Neural progenitor cell (in vitro differentiated cells): ENCODE measurements around the gene QRICH1. TPM values are rescaled to one million over a fixed set of nuclear protein-coding genes. Genes with fewer than 3 reads are reported as not detected.

Source experiments
- DNase-seq: peaks from one replicate; pipeline ENCODE4 v3.0.0-alpha.2; 2016; ENCODE audit warnings: low spot score
- H2AFZ ChIP-seq: fragments of 200-600 bp; sonication (generic); replicated peaks from 2 replicates; pipeline ENCODE4 v1.6.1; 2016; ENCODE audit warnings: antibody characterized with exemption
- H3F3A ChIP-seq: fragments of 200-600 bp; sonication (generic); 2 replicates; pipeline ENCODE4 v1.6.1; 2016; ENCODE audit warnings: antibody characterized with exemption, low read depth
- H3K27ac ChIP-seq: fragments of 200-600 bp; sonication (generic); 2 replicates; pipeline ENCODE4 v1.5.1; 2016; ENCODE audit warnings: mild to moderate bottlenecking
- H3K27me3 ChIP-seq: fragments of 200-600 bp; sonication (generic); 2 replicates; pipeline ENCODE4 v1.6.1; 2016; ENCODE audit warnings: mild to moderate bottlenecking, moderate library complexity
- H3K36me3 ChIP-seq: fragments of 200-600 bp; sonication (generic); 2 replicates; pipeline ENCODE4 v1.5.1; 2016
- H3K4me1 ChIP-seq: fragments of 200-600 bp; sonication (generic); 2 replicates; pipeline ENCODE4 v1.6.1; 2016; ENCODE audit warnings: mixed run types
- H3K4me2 ChIP-seq: fragments of 200-600 bp; sonication (generic); 2 replicates; pipeline ENCODE4 v1.6.1; 2016
- H3K4me3 ChIP-seq: fragments of 200-600 bp; sonication (generic); 2 replicates; pipeline ENCODE4 v1.5.1; 2016
- H3K79me2 ChIP-seq: fragments of 200-600 bp; sonication (generic); 2 replicates; pipeline ENCODE4 v1.6.1; 2016; ENCODE audit warnings: low read depth
- H3K9ac ChIP-seq: fragments of 200-600 bp; sonication (generic); 2 replicates; pipeline ENCODE4 v1.6.1; 2016
- H3K9me3 ChIP-seq: fragments of 200-600 bp; sonication (generic); 2 replicates; pipeline ENCODE4 v1.5.1; 2016; ENCODE audit warnings: low read depth
- H4K20me1 ChIP-seq: fragments of 200-600 bp; sonication (generic); 2 replicates; pipeline ENCODE4 v1.6.1; 2016; ENCODE audit warnings: low read depth
- H3K27ac Mint-ChIP-seq: 3 replicates; pipeline ENCODE4 v1.8.0; 2021; ENCODE audit warnings: mixed read lengths
- H3K27me3 Mint-ChIP-seq: 2 replicates; pipeline ENCODE4 v1.8.0; 2022; ENCODE audit warnings: low read depth, mild to moderate bottlenecking, inconsistent platforms, moderate library complexity, mixed read lengths; ENCODE audit not compliant: insufficient read depth
- H3K36me3 Mint-ChIP-seq: 3 replicates; pipeline ENCODE4 v1.8.0; 2021; ENCODE audit warnings: mixed read lengths
- H3K4me1 Mint-ChIP-seq: 3 replicates; pipeline ENCODE4 v1.8.0; 2021; ENCODE audit warnings: mixed read lengths
- H3K4me3 Mint-ChIP-seq: 3 replicates; pipeline ENCODE4 v1.8.0; 2021; ENCODE audit warnings: mild to moderate bottlenecking, moderate library complexity, mixed read lengths
- H3K9me3 Mint-ChIP-seq: 3 replicates; pipeline ENCODE4 v1.8.0; 2020; ENCODE audit warnings: mixed read lengths
- EZH2 ChIP-seq: fragments of 200-600 bp; sonication (generic); IDR thresholded peaks from 2 replicates; pipeline ENCODE4 v1.6.1; 2017; ENCODE audit warnings: antibody characterized with exemption, mild to moderate bottlenecking, moderate library complexity
- EZH2phosphoT487 ChIP-seq: fragments of 200-600 bp; sonication (generic); IDR thresholded peaks from 2 replicates; pipeline ENCODE4 v1.6.1; 2017; ENCODE audit warnings: antibody characterized with exemption
- total RNA-seq: library from RNA; depleted of rRNA; stranded (reverse); fragments of >200 nt; gene quantifications from 2 replicates; pipeline ENCODE4 v1.2.3, GENCODE V29; 2015; ENCODE audit warnings: low replicate concordance
- TF ChIP-seq, protein P1 (sequence below): fragments of 200-600 bp; sonication (generic); IDR thresholded peaks from 2 replicates; pipeline ENCODE4 v1.5.1; 2017; ENCODE audit warnings: antibody characterized with exemption, mild to moderate bottlenecking

QRICH1 gene
- total RNA-seq, 1 donor from 2014 or later: 167 TPM

DNA sequence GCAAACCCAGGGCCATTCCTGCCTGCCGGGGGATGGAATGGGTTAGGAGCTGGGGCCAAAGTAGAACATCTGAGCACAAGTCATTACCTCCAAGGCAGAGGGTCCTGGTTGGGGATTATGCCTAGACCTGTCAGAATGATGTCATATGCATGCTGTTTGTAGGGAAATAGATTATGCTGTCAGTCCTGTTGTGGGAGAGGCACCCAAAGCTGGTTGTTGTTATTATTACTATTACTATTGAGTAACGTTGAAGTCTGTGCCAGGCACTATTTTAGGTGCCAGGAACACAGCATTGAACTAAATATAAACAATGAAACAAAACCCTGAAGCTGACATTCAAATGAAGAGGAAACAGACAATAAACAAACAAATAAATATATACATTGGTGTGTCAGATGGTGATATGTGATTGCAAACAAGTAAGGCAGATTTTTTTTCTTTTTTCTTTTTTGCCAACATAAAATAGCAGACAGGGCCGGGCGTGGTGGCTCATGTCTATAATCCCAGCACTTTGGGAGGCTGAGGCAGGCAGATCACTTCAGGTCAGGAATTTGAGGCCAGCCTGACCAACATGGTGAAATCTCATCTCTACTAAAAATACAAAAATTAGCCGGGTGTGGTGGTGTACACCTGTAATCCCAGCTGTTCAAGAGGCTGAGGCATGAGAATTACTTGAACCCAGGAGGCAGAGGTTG, 101.9 kb downstream of the QRICH1 start:
- Histone ChIP-seq H2AFZ (no peak overlapping the region), H3K9me3 (no peaks in the 10 kb centered on the region), H3K27me3 (no peaks in the 10 kb centered on the region), H3K4me1 (peaks cover 17% of the 10 kb centered on the region), H3K4me3 (peak overlapping the region; percentile 85), H4K20me1 (no peaks in the 10 kb centered on the region), H3K79me2 (peaks cover 43% of the 10 kb centered on the region), H3K4me2 (peak overlapping the region; percentile 94), H3K9ac (no peak overlapping the region), H3F3A (peaks cover 24% of the 10 kb centered on the region), H3K36me3 (no peaks in the 10 kb centered on the region), H3K27ac (no peak overlapping the region)
- no peak for TF ChIP-seq EZH2phosphoT487
- TF ChIP-seq, protein P1, sequence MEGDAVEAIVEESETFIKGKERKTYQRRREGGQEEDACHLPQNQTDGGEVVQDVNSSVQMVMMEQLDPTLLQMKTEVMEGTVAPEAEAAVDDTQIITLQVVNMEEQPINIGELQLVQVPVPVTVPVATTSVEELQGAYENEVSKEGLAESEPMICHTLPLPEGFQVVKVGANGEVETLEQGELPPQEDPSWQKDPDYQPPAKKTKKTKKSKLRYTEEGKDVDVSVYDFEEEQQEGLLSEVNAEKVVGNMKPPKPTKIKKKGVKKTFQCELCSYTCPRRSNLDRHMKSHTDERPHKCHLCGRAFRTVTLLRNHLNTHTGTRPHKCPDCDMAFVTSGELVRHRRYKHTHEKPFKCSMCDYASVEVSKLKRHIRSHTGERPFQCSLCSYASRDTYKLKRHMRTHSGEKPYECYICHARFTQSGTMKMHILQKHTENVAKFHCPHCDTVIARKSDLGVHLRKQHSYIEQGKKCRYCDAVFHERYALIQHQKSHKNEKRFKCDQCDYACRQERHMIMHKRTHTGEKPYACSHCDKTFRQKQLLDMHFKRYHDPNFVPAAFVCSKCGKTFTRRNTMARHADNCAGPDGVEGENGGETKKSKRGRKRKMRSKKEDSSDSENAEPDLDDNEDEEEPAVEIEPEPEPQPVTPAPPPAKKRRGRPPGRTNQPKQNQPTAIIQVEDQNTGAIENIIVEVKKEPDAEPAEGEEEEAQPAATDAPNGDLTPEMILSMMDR: no peak
- TF ChIP-seq EZH2: no peak
- Mint-ChIP-seq H3K4me1 (peaks cover 26% of the 10 kb centered on the region), H3K36me3 (peaks cover 12% of the 10 kb centered on the region), H3K27ac (no peak overlapping the region), H3K27me3 (peaks cover 6% of the 10 kb centered on the region), H3K9me3 (no peaks in the 10 kb centered on the region), H3K4me3 (peak overlapping the region; percentile 73)
- no peak for DNase-seq

DNA sequence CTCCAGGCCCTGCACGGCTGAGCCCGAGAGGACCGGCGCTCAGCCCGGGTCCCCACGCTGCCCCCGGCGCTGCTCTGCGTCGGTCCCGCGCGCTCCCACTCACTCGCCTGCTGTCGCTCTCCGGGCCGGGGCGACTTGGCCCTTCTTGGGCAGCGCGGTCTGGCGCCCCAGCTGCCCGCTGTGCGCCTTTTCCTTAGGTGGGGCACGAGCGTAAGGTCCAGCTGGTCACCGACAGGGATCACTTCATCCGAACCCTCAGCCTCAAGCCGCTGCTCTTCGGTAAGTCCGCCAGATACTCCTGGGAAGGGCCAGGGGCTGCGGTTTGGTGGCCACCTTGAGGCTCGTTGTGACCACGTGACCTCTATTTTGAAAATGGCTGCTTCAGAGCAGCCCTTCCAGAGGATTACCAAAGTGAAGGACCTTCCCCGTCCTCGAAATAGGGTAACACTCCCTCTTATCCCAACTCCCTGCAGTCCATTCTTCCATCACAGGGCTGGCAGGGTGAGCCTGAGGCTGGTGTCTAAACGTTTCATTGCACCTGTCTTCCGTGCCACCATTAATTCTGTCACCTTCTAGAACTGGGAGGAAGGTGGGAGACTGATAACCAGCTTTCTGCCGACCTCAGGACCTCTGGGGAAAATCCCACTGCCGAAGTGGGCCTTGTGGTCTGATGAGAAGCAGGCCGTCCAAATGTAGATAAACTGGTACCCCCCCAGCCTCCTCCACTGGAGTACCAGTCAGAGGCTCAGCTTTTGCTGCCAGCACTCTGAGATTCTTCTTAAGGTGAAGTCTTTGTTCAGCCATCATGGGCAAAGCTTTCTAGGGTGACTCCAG, 103.0 kb downstream of the QRICH1 start:
- peaks cover 26% of the 10 kb centered on the region for H3K4me1 Mint-ChIP-seq
- no peaks in the 10 kb centered on the region for H3K9me3 Mint-ChIP-seq
- Histone ChIP-seq H3K27me3 (no peaks in the 10 kb centered on the region), H3K4me1 (peaks cover 17% of the 10 kb centered on the region), H3K4me3 (peak overlapping the region; percentile 85), H2AFZ (peak overlapping the region; percentile 75), H3K79me2 (peaks cover 43% of the 10 kb centered on the region), H3K27ac (peak overlapping the region; percentile 17), H3K9me3 (no peaks in the 10 kb centered on the region), H3F3A (peaks cover 24% of the 10 kb centered on the region), H3K36me3 (no peaks in the 10 kb centered on the region), H3K4me2 (peak overlapping the region; percentile 94), H4K20me1 (no peaks in the 10 kb centered on the region), H3K9ac (peak overlapping the region; percentile 63)
- H3K27me3 Mint-ChIP-seq: peaks cover 8% of the 10 kb centered on the region
- peaks cover 12% of the 10 kb centered on the region for H3K36me3 Mint-ChIP-seq
- H3K27ac Mint-ChIP-seq: peak overlapping the region; percentile 43
- TF ChIP-seq, protein P1: no peak
- TF ChIP-seq EZH2phosphoT487: no peak
- TF ChIP-seq EZH2: no peak
- peak; percentile 72 for DNase-seq
- H3K4me3 Mint-ChIP-seq: peak overlapping the region; percentile 88

DNA sequence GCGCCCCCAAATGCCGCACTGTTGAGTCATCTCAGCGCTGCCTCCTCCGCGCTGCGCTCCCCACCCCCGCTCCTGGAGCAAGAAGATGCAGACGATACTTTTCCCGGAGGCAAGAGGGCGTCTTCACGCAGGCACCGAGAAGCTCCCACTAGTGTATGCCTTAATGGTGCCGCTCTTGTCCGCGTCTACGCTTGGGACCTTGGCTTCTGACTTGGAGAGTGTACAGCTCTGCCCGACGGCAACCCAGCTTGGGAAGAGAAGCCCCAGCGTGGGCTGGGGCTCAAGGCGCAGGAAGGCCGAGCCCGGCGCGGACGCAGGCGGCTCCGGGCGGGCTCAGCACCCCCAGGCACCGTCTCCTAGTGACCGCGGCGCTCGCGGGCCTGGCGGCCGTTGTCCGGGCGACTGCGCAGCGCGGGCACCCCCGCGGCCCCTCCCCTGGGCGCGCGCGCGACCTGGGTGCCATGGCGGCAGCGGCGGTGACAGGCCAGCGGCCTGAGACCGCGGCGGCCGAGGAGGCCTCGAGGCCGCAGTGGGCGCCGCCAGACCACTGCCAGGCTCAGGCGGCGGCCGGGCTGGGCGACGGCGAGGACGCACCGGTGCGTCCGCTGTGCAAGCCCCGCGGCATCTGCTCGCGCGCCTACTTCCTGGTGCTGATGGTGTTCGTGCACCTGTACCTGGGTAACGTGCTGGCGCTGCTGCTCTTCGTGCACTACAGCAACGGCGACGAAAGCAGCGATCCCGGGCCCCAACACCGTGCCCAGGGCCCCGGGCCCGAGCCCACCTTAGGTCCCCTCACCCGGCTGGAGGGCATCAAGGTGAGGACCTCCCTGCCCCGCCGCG, 103.9 kb downstream of the QRICH1 start, which contains the start of gene P4HTM:
Gene P4HTM, plus strand, starts transcription at position 446 of the 840 bp plus-strand sequence. Its CDS starts 16 bp downstream, at position 462.
- H3K79me2 ChIP-seq: peaks cover 43% of the 10 kb centered on the region
- peaks cover 7% of the 10 kb centered on the region for H3K27me3 Mint-ChIP-seq
- H3K27me3 ChIP-seq: no peaks in the 10 kb centered on the region
- H3K27ac ChIP-seq: peak within 1 kb of the TSS; percentile 60
- peaks cover 17% of the 10 kb centered on the region for H3K4me1 ChIP-seq
- no peaks in the 10 kb centered on the region for H3K36me3 ChIP-seq
- peak within 1 kb of the TSS; percentile 63 for H3K9ac ChIP-seq
- peak within 1 kb of the TSS; percentile 94 for H3K4me2 ChIP-seq
- peaks cover 8% of the 10 kb centered on the region for H3K36me3 Mint-ChIP-seq
- peak within 1 kb of the TSS; percentile 91 for H3K4me3 Mint-ChIP-seq
- peak; percentile 89 for DNase-seq
- H3F3A ChIP-seq: peaks cover 24% of the 10 kb centered on the region
- no peaks in the 10 kb centered on the region for H3K9me3 ChIP-seq
- H3K4me1 Mint-ChIP-seq: peaks cover 26% of the 10 kb centered on the region
- H2AFZ ChIP-seq: peak within 1 kb of the TSS; percentile 82
- peak within 1 kb of the TSS; percentile 85 for H3K4me3 ChIP-seq
- H4K20me1 ChIP-seq: no peaks in the 10 kb centered on the region
- peak within 1 kb of the TSS; percentile 87 for H3K27ac Mint-ChIP-seq
- H3K9me3 Mint-ChIP-seq: no peaks in the 10 kb centered on the region
- TF ChIP-seq, protein P1: peak; percentile 42
- no peak for TF ChIP-seq EZH2
